GM10847 (cell line): ENCODE results near the gene DCAF17.

ENCODE experiments used
- POLR2A ChIP-seq: IDR thresholded peaks from 2 replicates; pipeline ENCODE4 v1.6.1; 2011; ENCODE audit not compliant: insufficient read length; ENCODE audit errors: extremely low read depth

Gene DCAF17

GRCh38 chr2:171479154-171479814 is 45.3 kb downstream of the DCAF17 start:
- TF ChIP-seq POLR2A = no peak

- no peak for TF ChIP-seq POLR2A
These were observed 46.9 kb downstream of the DCAF17 start for GRCh38 chr2:171480908-171481307.

GRCh38 chr2:171482308-171482707 is 48.3 kb downstream of the DCAF17 start:
- no peak for TF ChIP-seq POLR2A

- no peak for TF ChIP-seq POLR2A
These were observed 48.9 kb downstream of the DCAF17 start for GRCh38 chr2:171482877-171483276.

GRCh38 chr2:171483793-171484192 is 49.8 kb downstream of the DCAF17 start:
- no peak for TF ChIP-seq POLR2A

- TF ChIP-seq POLR2A = no peak
These were observed 51.1 kb downstream of the DCAF17 start for GRCh38 chr2:171485116-171485515.

- TF ChIP-seq POLR2A = no peak
These were observed 53.2 kb downstream of the DCAF17 start for GRCh38 chr2:171487201-171487600.

GRCh38 chr2:171487803-171488259 is 53.8 kb downstream of the DCAF17 start:
- TF ChIP-seq POLR2A = no peak

- no peak for TF ChIP-seq POLR2A
These were observed 56.6 kb downstream of the DCAF17 start for GRCh38 chr2:171490577-171490976.

GRCh38 chr2:171491292-171491691 is 57.3 kb downstream of the DCAF17 start:
- no peak for TF ChIP-seq POLR2A

GRCh38 chr2:171492664-171493063 is 58.6 kb downstream of the DCAF17 start:
- no peak for TF ChIP-seq POLR2A

GRCh38 chr2:171505374-171505773 is 71.3 kb downstream of the DCAF17 start:
- no peak for TF ChIP-seq POLR2A

- TF ChIP-seq POLR2A = no peak
These were observed 76.1 kb downstream of the DCAF17 start for GRCh38 chr2:171509945-171510731.

GRCh38 chr2:171512014-171512413 is 78.0 kb downstream of the DCAF17 start:
- TF ChIP-seq POLR2A = no peak

GRCh38 chr2:171512683-171513195 is 78.7 kb downstream of the DCAF17 start:
- TF ChIP-seq POLR2A = no peak

- no peak for TF ChIP-seq POLR2A
These were observed 79.7 kb downstream of the DCAF17 start for GRCh38 chr2:171513719-171514160.
